GM12878 (cell line): ENCODE results near the gene PTGS1. TPM values are rescaled to one million over a fixed set of nuclear protein-coding genes. Genes with fewer than 3 reads are reported as not detected.

Source experiments
- ATAC-seq: fragments of 200-7000 bp; cut with Tn5 transposase; 3 replicates; pipeline ENCODE4 v1.9.1; 2020; ENCODE audit warnings: mild to moderate bottlenecking, moderate library complexity
- BruUV-seq: library from RNA; stranded (reverse); fragments of 400-500 nt; replicated peaks from 2 replicates; lab custom pipeline; 2021; lab: Mats Ljungman, UMichigan
- CTCF ChIA-PET: fragments of 300-600 bp; sonication (Branson Sonifier 250); formaldehyde crosslinking; extraction: SDS; loops from one replicate; lab custom pipeline; 2021; ENCODE audit warnings: inconsistent platforms; lab: Yijun Ruan, JAX
- POLR2A ChIA-PET: fragments of 350-600 bp; formaldehyde crosslinking; extraction: SDS; loops from one replicate; lab custom pipeline; 2021; ENCODE audit warnings: inconsistent platforms; lab: Charles Lee
- RAD21 ChIA-PET: fragments of 300-600 bp; sonication (Branson Sonifier 250); formaldehyde crosslinking; loops from one replicate; lab custom pipeline; 2023; ENCODE audit warnings: antibody characterized with exemption; ENCODE audit not compliant: unreplicated experiment; lab: Charles Lee
- SMC1A ChIA-PET: fragments of 300-600 bp; sonication (Branson Sonifier 250); formaldehyde crosslinking; loops from one replicate; lab custom pipeline; 2023; ENCODE audit not compliant: unreplicated experiment, uncharacterized antibody; lab: Charles Lee
- DNase-seq: peaks from one replicate; pipeline ENCODE4 v3.0.0-alpha.2; 2011; ENCODE audit warnings: low read depth, low spot score
- FAIRE-seq: peaks from 3 replicates; lab custom pipeline; 2011; peaks lifted over from hg19 to GRCh38; lab: Jason Lieb, UNC
- H2AFZ ChIP-seq: 2 replicates; pipeline ENCODE4 v1.6.0; 2011; ENCODE audit warnings: low read depth, low read length, control low read depth; ENCODE audit not compliant: control insufficient read depth
- H3K27ac ChIP-seq: 2 replicates; pipeline ENCODE4 v1.5.1; 2011; ENCODE audit warnings: control low read depth; ENCODE audit not compliant: control insufficient read depth, insufficient read depth
- H3K27me3 ChIP-seq, 2 experiments: replicated peaks in 1 of 2; 2 replicates each; pipeline versions ENCODE4 v1.6.0 to v1.6.1; 2011; ENCODE audit warnings: low read length in 1 of 2; ENCODE audit not compliant: control insufficient read depth in 2 of 2, insufficient read depth in 2 of 2
- H3K36me3 ChIP-seq, 2 experiments: 2 replicates each; pipeline ENCODE4 v1.5.1; 2011; ENCODE audit warnings: low read length in 1 of 2; ENCODE audit not compliant: control insufficient read depth in 2 of 2, insufficient read depth in 2 of 2
- H3K4me1 ChIP-seq: 2 replicates; pipeline ENCODE4 v1.6.1; 2011; ENCODE audit warnings: mild to moderate bottlenecking, low read length, moderate library complexity, mixed read lengths; ENCODE audit not compliant: control insufficient read depth, insufficient read depth
- H3K4me2 ChIP-seq: 2 replicates; pipeline ENCODE4 v1.6.0; 2011; ENCODE audit warnings: control low read depth; ENCODE audit not compliant: control insufficient read depth, insufficient read depth
- H3K4me3 ChIP-seq: fragments of 200-600 bp; sonication (generic); 2 replicates; pipeline ENCODE4 v1.5.1; 2016
- H3K79me2 ChIP-seq: 2 replicates; pipeline ENCODE4 v1.6.0; 2011; ENCODE audit warnings: low read length; ENCODE audit not compliant: control insufficient read depth, insufficient read depth
- H3K9ac ChIP-seq: 2 replicates; pipeline ENCODE4 v1.8.0; 2011; ENCODE audit warnings: low read length, control low read depth, mixed read lengths; ENCODE audit not compliant: control insufficient read depth, insufficient read depth
- H3K9me3 ChIP-seq: replicated peaks from 3 replicates; pipeline ENCODE4 v1.5.1; 2011; ENCODE audit warnings: mild to moderate bottlenecking, low read length; ENCODE audit not compliant: control insufficient read depth, insufficient read depth
- H4K20me1 ChIP-seq: 2 replicates; pipeline ENCODE4 v1.6.0; 2011; ENCODE audit not compliant: control insufficient read depth, insufficient read depth
- ATF7 ChIP-seq: fragments of 450-650 bp; IDR thresholded peaks from 2 replicates; pipeline ENCODE4 v1.6.1; 2016; ENCODE audit warnings: low read depth, mild to moderate bottlenecking
- BACH1 ChIP-seq: fragments of 450-650 bp; IDR thresholded peaks from 2 replicates; pipeline ENCODE4 v1.6.1; 2017; ENCODE audit warnings: mild to moderate bottlenecking, borderline replicate concordance
- BHLHE40 ChIP-seq, 2 experiments: fragments of 450-650 bp in 1 of 2; IDR thresholded peaks; 2 replicates each; pipeline ENCODE4 v1.6.1; 2011 to 2017; ENCODE audit warnings: low read depth in 2 of 2, borderline replicate concordance in 1 of 2, improper control_type of control experiment in 1 of 2, low read length in 1 of 2, mild to moderate bottlenecking in 1 of 2
- EP300 ChIP-seq, 2 experiments: fragments of 150-350 bp in 1 of 2; IDR thresholded peaks; 2 replicates each; pipeline ENCODE4 v1.6.1; 2011 to 2012; ENCODE audit warnings: low read depth in 2 of 2, low read length in 2 of 2, borderline replicate concordance in 1 of 2, improper control_type of control experiment in 1 of 2, inconsistent platforms in 1 of 2; ENCODE audit not compliant: control insufficient read depth in 1 of 2
- ESRRA ChIP-seq: IDR thresholded peaks from 2 replicates; pipeline ENCODE4 v1.6.1; 2012; ENCODE audit warnings: mild to moderate bottlenecking, low read length, improper control_type of control experiment
- GATAD2B ChIP-seq: fragments of 450-650 bp; conservative IDR thresholded peaks from 2 replicates; pipeline ENCODE4 v1.6.1; 2017; ENCODE audit warnings: low read depth, mild to moderate bottlenecking, moderate library complexity
- HDGF ChIP-seq: fragments of 450-650 bp; IDR thresholded peaks from 2 replicates; pipeline ENCODE4 v1.6.1; 2016; ENCODE audit warnings: antibody characterized with exemption
- MYC ChIP-seq: IDR thresholded peaks from 2 replicates; pipeline ENCODE4 v1.6.1; 2011; ENCODE audit warnings: mild to moderate bottlenecking, low read length, moderate library complexity, inconsistent platforms; ENCODE audit not compliant: insufficient read depth, insufficient replicate concordance, insufficient read length, severe bottlenecking
- NR2C2 ChIP-seq: IDR thresholded peaks from 2 replicates; pipeline ENCODE4 v1.6.1; 2011; ENCODE audit warnings: borderline replicate concordance, low read depth; ENCODE audit not compliant: control insufficient read depth, insufficient read length
- POLR2A ChIP-seq: IDR thresholded peaks from 2 replicates; pipeline ENCODE4 v1.6.1; 2011; ENCODE audit warnings: low read depth, mild to moderate bottlenecking, low read length
- SIN3A ChIP-seq: IDR thresholded peaks from 2 replicates; pipeline ENCODE4 v1.6.1; 2012; ENCODE audit warnings: low read depth, low read length, improper control_type of control experiment
- SMAD1 ChIP-seq: fragments of 450-650 bp; IDR thresholded peaks from 2 replicates; pipeline ENCODE4 v1.6.1; 2018; ENCODE audit warnings: mild to moderate bottlenecking, low read depth; ENCODE audit not compliant: partially characterized antibody
- SMAD5 ChIP-seq: IDR thresholded peaks from 2 replicates; pipeline ENCODE4 v1.6.1; 2016; ENCODE audit warnings: antibody characterized with exemption, low read depth
- SRF ChIP-seq, 2 experiments: IDR thresholded peaks; 2 replicates each; pipeline ENCODE4 v1.6.1; 2011; ENCODE audit warnings: low read depth in 2 of 2, low read length in 2 of 2, mild to moderate bottlenecking in 1 of 2, moderate library complexity in 1 of 2
- STAT3 ChIP-seq: IDR thresholded peaks from 2 replicates; pipeline ENCODE4 v1.6.1; 2011; ENCODE audit warnings: low read depth, low read length, improper control_type of control experiment
- ZNF384 ChIP-seq: IDR thresholded peaks from 2 replicates; pipeline ENCODE4 v1.6.1; 2012; ENCODE audit warnings: low read depth, mild to moderate bottlenecking, low read length, improper control_type of control experiment, borderline replicate concordance
- WGBS: methylation state at CpG from one replicate; pipeline ENCODE4 v1.1.6; 2016; ENCODE audit warnings: low lambda C conversion rate; ENCODE audit not compliant: insufficient replicate concordance, insufficient coverage; ENCODE audit errors: missing lambda C conversion rate; 5-methylcytosine and 5-hydroxymethylcytosine counted together
- in situ Hi-C: fragments of 300-500 bp; cut with MboI; formaldehyde crosslinking; loops from 9 replicates; pipeline ENCODE4 v1.14.3; 2018; ENCODE audit warnings: mixed read lengths
- intact Hi-C: fragments of 100-400 bp; cut with micrococcal nuclease; formaldehyde crosslinking; loops from one replicate; pipeline ENCODE4 v1.14.2; 2022; ENCODE audit not compliant: unreplicated experiment
- polyA plus RNA-seq, 11 experiments: library from polyadenylated mRNA; depleted of rRNA in 4 of 11; unstranded in 6 of 11; stranded (reverse) in 5 of 11; fragments of >200 nt; fragmentation: Nextera tagmentation in 4 of 11; fragmentation: Illumina TruSeq in 1 of 11; extraction: Ambion mirVana in 4 of 11; extraction: Trizol in 1 of 11; gene quantifications; 1 replicate in 1 of 11; 2 replicates in 10 of 11; pipeline versions ENCODE4 v1.2.1 to v1.2.3, GENCODE V29; 2011 to 2016; ENCODE audit warnings: inconsistent platforms in 2 of 11, missing spikeins in 2 of 11, low read depth in 1 of 11
- total RNA-seq, 4 experiments: library from RNA; depleted of rRNA in 3 of 4; stranded (reverse); fragments of >200 nt in 3 of 4; fragmentation: Illumina TruSeq in 1 of 4; extraction: Trizol in 1 of 4; gene quantifications; 2 replicates each; pipeline versions ENCODE4 v1.2.1 to v1.2.3, GENCODE V29; 2013 to 2021

PTGS1 gene
- total and polyA plus RNA-seq, 10 of the 15 experiments (the other 5 are each of a cell fraction or from before 2014, with no cell fraction given) = 0.16 to 2.8 (median 0.96) TPM

DNA sequence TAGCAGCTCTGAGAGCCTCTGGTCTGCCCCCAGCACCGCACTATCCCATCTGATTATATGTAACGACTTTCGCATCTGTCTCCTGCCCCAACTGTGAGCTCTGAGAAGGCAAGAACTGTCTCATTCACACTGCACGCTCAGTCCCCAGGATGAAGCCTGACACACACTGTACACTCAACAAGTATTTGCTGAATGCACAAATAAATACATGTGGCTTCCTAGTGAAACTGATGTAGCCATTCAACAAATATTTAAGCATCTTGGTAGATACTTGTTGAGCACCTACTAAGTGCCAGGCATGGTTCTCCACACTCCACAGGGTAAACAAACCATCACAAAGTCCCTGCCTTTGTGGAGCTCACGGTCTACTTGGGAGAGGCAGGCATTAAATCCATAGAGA is 34.6 kb upstream of the PTGS1 start:
- TF ChIP-seq SIN3A (no peak), GATAD2B (no peak), NR2C2 (no peak), BACH1 (no peak), SMAD5 (no peak), MYC (no peak), HDGF (no peak), SRF (IDR thresholded peaks at IDR 0.05; ENCODE audit: low read depth in 2 of 2, low read length in 2 of 2) (no peak), ZNF384 (no peak), STAT3 (no peak), SMAD1 (no peak), ESRRA (no peak), EP300 (IDR thresholded peaks at IDR 0.05; ENCODE audit: borderline replicate concordance in 1 of 2, control insufficient read depth in 1 of 2, low read depth in 2 of 2, low read length in 2 of 2) (no peak), ATF7 (no peak), POLR2A (no peak), BHLHE40 (IDR thresholded peaks at IDR 0.05; ENCODE audit: borderline replicate concordance in 1 of 2, low read depth in 2 of 2, low read length in 1 of 2) (no peak)
- TF ChIP-seq, all 136 proteins: peak for 0
- ATAC-seq (no peak), FAIRE-seq (no peak), DNase-seq (no peak)
- Histone ChIP-seq H3K4me1 (no peaks in the 10 kb centered on the region), H3K27ac (no peak overlapping the region), H4K20me1 (no peaks in the 10 kb centered on the region), H3K36me3 (no peaks in the 10 kb centered on the region), H3K4me2 (no peak overlapping the region), H3K79me2 (no peaks in the 10 kb centered on the region), H3K9me3 (no peaks in the 10 kb centered on the region), H3K9ac (no peak overlapping the region), H2AFZ (no peak overlapping the region), H3K4me3 (no peak overlapping the region), H3K27me3 (no peaks in the 10 kb centered on the region; a peak in 2 of 4 replicates)
- SMC1A ChIA-PET = interaction anchor here (1.4 kb wide), 1 partner anchor 9 kb away, joined by 3 read pairs; no protein-coding TSS in a partner anchor
- RAD21 ChIA-PET = no interaction called here
- intact Hi-C loops (no loop called here), in situ Hi-C loops (no loop called here)
- BruUV-seq = no TSS peak
- CTCF ChIA-PET = interaction anchor here (2.1 kb wide), 1 partner anchor 211 kb away, joined by 6 read pairs; no protein-coding TSS in a partner anchor
- POLR2A ChIA-PET = interaction anchor here (0.7 kb wide), 1 partner anchor 52 kb away, joined by 3 read pairs; no protein-coding TSS in a partner anchor
- 55% methylated on average over 5 of the region's 5 CpGs for WGBS
